Gastroesophageal sphincter (tissue), 4 donors: ENCODE measurements around the gene C9orf78. TPM values are rescaled to one million over a fixed set of nuclear protein-coding genes. Genes with fewer than 3 reads are reported as not detected.

ENCODE experiments used
- ATAC-seq: fragments of 150-250 bp; one replicate; pipeline ENCODE4 v1.9.1; 2016; ENCODE audit warnings: mild to moderate bottlenecking, moderate library complexity
- H3K27ac ChIP-seq, 4 donors: fragments of 200-600 bp; sonication (generic) in 3 of 4; 1 replicate in 3 of 4; 2 replicates in 1 of 4; pipeline ENCODE4 v1.5.1; 2016 to 2019
- H3K27me3 ChIP-seq: fragments of 200-600 bp; sonication (generic); one replicate; pipeline ENCODE4 v1.5.1; 2019
- H3K36me3 ChIP-seq, 2 donors: fragments of 200-600 bp; sonication (generic); one replicate each; pipeline ENCODE4 v1.5.1; 2019; ENCODE audit warnings: control low read depth in 1 of 2
- H3K4me1 ChIP-seq, 3 donors: fragments of 200-600 bp; sonication (generic); 1 replicate in 2 of 3; 2 replicates in 1 of 3; pipeline ENCODE4 v1.5.1; 2016 to 2019; ENCODE audit warnings: control low read depth in 2 of 3
- H3K4me3 ChIP-seq, 2 donors: fragments of 200-600 bp; sonication (generic); one replicate each; pipeline ENCODE4 v1.5.1; 2019; ENCODE audit warnings: mild to moderate bottlenecking in 1 of 2, moderate library complexity in 1 of 2
- H3K9me3 ChIP-seq, 3 donors: fragments of 200-600 bp; sonication (generic); one replicate each; pipeline ENCODE4 v1.5.1; 2017 to 2019; ENCODE audit warnings: control low read depth in 2 of 3
- EP300 ChIP-seq: sonication (generic); formaldehyde crosslinking; IDR thresholded peaks from one replicate; pipeline ENCODE4 v1.6.1; 2017; ENCODE audit warnings: antibody characterized with exemption, mild to moderate bottlenecking
- POLR2A ChIP-seq, 2 donors: fragments of 450-650 bp; IDR thresholded peaks; one replicate each; pipeline ENCODE4 v1.6.1; 2017; ENCODE audit warnings: antibody characterized with exemption in 2 of 2, mild to moderate bottlenecking in 2 of 2, moderate library complexity in 1 of 2
- POLR2AphosphoS5 ChIP-seq: sonication (generic); formaldehyde crosslinking; IDR thresholded peaks from one replicate; pipeline ENCODE4 v1.6.1; 2017; ENCODE audit warnings: antibody characterized with exemption
- WGBS, 2 donors: methylation state at CpG; one replicate each; pipeline ENCODE4 v1.1.5; 2018; ENCODE audit warnings: low coverage in 1 of 2; 5-methylcytosine and 5-hydroxymethylcytosine counted together
- total RNA-seq, 4 donors: library from RNA; depleted of rRNA; stranded (reverse); fragments of >200 nt; gene quantifications; one replicate each; pipeline ENCODE4 v1.1.0, GENCODE V29; 2016
- TF ChIP-seq, protein P1 (sequence below), 4 experiments: fragments of 200-600 bp in 2 of 4; fragments of 450-650 bp in 2 of 4; sonication (generic) in 1 of 4; IDR thresholded peaks; one replicate each; pipeline ENCODE4 v1.5.1; 2017 to 2019; ENCODE audit warnings: antibody characterized with exemption in 4 of 4, mild to moderate bottlenecking in 2 of 4, moderate library complexity in 2 of 4

C9orf78 gene
- total RNA-seq, 4 donors from 2014 or later = 59.9 to 113 (median 85.0) TPM

DNA sequence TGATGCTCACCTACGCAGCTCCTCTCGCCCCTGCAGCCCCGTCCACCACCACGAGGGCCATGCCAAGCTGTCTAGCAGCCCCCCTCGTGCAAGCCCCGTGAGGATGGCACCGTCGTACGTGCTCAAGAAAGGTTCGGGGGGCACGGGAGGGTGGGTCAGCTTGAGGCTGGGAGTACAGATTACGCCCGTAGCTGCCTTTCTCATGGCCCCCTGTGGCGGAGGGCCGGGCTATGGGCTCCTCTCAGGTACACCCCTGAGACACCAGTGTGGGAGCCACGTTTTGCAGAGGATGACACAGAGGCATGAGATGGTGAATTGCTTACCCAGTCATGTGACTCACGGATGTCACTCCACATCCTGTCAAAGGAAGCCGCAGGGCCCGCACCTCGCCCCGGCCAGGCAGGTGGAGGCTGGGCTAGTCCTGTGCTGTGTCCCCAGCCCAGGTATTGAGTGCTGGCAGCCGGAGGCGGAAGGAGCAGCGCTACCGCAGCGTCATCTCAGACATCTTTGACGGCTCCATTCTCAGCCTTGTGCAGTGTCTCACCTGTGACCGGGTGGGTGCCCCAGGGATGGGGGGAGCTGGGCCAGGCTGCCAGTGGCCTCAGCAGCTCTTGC, 33.9 kb upstream of the C9orf78 start:
- TF ChIP-seq POLR2AphosphoS5 (no peak), POLR2A (IDR thresholded peaks at IDR 0.05) (no peak), EP300 (no peak)
- TF ChIP-seq, protein P1, sequence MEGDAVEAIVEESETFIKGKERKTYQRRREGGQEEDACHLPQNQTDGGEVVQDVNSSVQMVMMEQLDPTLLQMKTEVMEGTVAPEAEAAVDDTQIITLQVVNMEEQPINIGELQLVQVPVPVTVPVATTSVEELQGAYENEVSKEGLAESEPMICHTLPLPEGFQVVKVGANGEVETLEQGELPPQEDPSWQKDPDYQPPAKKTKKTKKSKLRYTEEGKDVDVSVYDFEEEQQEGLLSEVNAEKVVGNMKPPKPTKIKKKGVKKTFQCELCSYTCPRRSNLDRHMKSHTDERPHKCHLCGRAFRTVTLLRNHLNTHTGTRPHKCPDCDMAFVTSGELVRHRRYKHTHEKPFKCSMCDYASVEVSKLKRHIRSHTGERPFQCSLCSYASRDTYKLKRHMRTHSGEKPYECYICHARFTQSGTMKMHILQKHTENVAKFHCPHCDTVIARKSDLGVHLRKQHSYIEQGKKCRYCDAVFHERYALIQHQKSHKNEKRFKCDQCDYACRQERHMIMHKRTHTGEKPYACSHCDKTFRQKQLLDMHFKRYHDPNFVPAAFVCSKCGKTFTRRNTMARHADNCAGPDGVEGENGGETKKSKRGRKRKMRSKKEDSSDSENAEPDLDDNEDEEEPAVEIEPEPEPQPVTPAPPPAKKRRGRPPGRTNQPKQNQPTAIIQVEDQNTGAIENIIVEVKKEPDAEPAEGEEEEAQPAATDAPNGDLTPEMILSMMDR (IDR thresholded peaks at IDR 0.05) = no peak
- no peaks in the 10 kb centered on the region for H3K27me3 ChIP-seq
- no peak overlapping the region for H3K27ac ChIP-seq
- H3K36me3 ChIP-seq = peaks cover 0 to 65% of the 10 kb centered on the region in 2 donors
- no peaks in the 10 kb centered on the region for H3K4me1 ChIP-seq
- no CpG with 5 or more reads among the region's 28 CpGs for WGBS, 2 donors
- no peak overlapping the region for H3K4me3 ChIP-seq
- peak; percentile 34 for ATAC-seq
- no peaks in the 10 kb centered on the region for H3K9me3 ChIP-seq

- H3K27ac ChIP-seq = no peak overlapping the region
- no CpG with 5 or more reads among the region's 48 CpGs for WGBS, 2 donors
- no peaks in the 10 kb centered on the region for H3K4me1 ChIP-seq
- no peak overlapping the region for H3K4me3 ChIP-seq
- ATAC-seq = no peak
- TF ChIP-seq POLR2A (IDR thresholded peaks at IDR 0.05) = no peak
- TF ChIP-seq POLR2AphosphoS5 = no peak
- TF ChIP-seq, protein P1 (IDR thresholded peaks at IDR 0.05) = no peak
- no peak for TF ChIP-seq EP300
- peaks cover 0 to 72% of the 10 kb centered on the region in 2 donors for H3K36me3 ChIP-seq
- H3K9me3 ChIP-seq = no peaks in the 10 kb centered on the region
- H3K27me3 ChIP-seq = no peaks in the 10 kb centered on the region
Measured at GRCh38 chr9:129868023-129868871, 33.2 kb upstream of the C9orf78 start.

DNA sequence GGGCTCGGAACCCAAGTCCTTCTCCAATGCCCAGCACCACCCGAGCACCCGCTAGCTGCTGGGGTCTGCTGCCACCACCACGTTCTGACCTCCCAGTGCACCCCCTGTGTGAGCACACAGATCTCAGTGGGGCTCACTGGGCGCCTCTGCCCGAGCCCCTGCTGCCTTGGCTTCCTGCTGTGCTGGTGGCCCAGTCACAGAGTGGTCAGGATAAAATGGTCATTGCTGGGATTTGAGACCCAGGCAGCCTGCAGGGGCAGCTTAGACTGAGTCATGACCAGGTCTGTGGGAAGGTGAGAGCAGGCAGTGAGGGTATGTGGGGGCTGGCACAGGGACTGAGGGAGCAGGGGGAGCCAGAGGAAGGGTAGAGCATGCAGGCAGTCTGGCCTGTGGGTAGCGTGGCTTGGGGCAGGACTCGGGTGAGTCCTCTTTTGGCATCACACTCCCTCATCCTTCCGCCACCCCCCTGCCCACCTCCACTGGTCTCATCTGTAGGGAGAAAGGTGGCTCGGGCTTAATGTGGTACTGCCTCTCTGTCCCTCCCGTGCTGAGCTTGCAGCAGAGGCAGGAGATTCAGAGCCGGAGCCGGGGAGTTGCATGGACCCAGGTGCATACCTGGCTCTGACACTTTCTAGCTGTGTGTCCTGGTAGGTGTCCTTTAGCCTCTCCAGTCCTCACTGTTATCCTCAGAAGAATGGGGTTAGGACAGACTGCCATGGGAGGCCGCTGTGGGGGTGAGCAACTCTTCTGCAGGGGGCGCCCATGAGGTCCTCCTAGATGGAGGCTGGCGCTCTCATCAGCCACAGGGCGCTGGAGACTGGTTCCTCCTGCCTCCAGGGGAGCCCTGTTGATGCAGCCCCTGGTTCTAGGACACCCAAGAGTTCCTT, 32.3 kb upstream of the C9orf78 start:
- Histone ChIP-seq H3K4me3 (no peak overlapping the region), H3K4me1 (no peaks in the 10 kb centered on the region), H3K27ac (no peak overlapping the region), H3K27me3 (no peaks in the 10 kb centered on the region), H3K9me3 (no peaks in the 10 kb centered on the region), H3K36me3 (peaks cover 0 to 81% of the 10 kb centered on the region in 2 donors)
- TF ChIP-seq POLR2A (IDR thresholded peaks at IDR 0.05) = no peak
- no peak for TF ChIP-seq POLR2AphosphoS5
- TF ChIP-seq, protein P1 (IDR thresholded peaks at IDR 0.05) = no peak
- TF ChIP-seq EP300 = no peak
- no CpG with 5 or more reads among the region's 17 CpGs for WGBS, 2 donors
- ATAC-seq = no peak

- no peak overlapping the region for H3K4me3 ChIP-seq
- H3K27ac ChIP-seq = no peak overlapping the region
- TF ChIP-seq POLR2AphosphoS5 = no peak
- TF ChIP-seq, protein P1 (IDR thresholded peaks at IDR 0.05) = no peak
- no peak for TF ChIP-seq POLR2A (IDR thresholded peaks at IDR 0.05)
- no peak for TF ChIP-seq EP300
- peaks cover 0 to 89% of the 10 kb centered on the region in 2 donors for H3K36me3 ChIP-seq
- ATAC-seq = no peak
- 40 to 95% methylated on average over 1 to 4 of the region's 17 CpGs for WGBS, 2 donors
- no peaks in the 10 kb centered on the region for H3K27me3 ChIP-seq
- H3K9me3 ChIP-seq = no peaks in the 10 kb centered on the region
- no peaks in the 10 kb centered on the region for H3K4me1 ChIP-seq
Measured at GRCh38 chr9:129866394-129867135, 31.5 kb upstream of the C9orf78 start.
